HG03045 (cell line): Measurements from ENCODE around the gene LMO7.

Experiments
- ATAC-seq: cut with Tn5 transposase; IDR thresholded peaks from one replicate; pipeline ENCODE4 v1.9.1; 2021; ENCODE audit warnings: mild to moderate bottlenecking, moderate library complexity; ENCODE audit not compliant: unreplicated experiment

LMO7 gene

GRCh38 chr13:75876142-75877050 is 240.3 kb downstream of the LMO7 start:
- ATAC-seq = peak; percentile 96

DNA sequence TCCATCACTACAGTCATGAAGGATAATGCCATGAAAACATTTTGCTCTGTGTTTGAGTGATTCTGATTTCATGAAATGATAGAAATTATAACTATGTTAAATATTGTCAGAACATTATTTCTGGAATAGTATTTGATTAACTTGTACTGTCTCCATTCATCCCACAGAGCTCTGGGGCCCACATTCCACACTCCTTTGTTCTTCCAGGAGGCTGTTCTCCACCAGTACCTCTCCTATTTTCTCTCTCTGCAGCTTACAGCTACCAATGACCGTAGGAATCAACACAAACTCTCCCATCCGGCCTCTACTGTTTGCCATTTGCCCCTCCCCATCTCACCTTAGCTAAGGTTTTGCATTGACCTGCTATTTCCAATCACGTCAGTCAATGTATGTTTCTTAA is 240.9 kb downstream of the LMO7 start:
- ATAC-seq = no peak

- ATAC-seq = no peak
Observed at GRCh38 chr13:75879656-75880055, 243.5 kb downstream of the LMO7 start.

GRCh38 chr13:75881109-75881775 is 245.1 kb downstream of the LMO7 start:
- ATAC-seq = no peak

GRCh38 chr13:75882261-75882660 is 246.1 kb downstream of the LMO7 start:
- ATAC-seq = no peak

- no peak for ATAC-seq
Observed at GRCh38 chr13:75889427-75889826, 253.3 kb downstream of the LMO7 start.

DNA sequence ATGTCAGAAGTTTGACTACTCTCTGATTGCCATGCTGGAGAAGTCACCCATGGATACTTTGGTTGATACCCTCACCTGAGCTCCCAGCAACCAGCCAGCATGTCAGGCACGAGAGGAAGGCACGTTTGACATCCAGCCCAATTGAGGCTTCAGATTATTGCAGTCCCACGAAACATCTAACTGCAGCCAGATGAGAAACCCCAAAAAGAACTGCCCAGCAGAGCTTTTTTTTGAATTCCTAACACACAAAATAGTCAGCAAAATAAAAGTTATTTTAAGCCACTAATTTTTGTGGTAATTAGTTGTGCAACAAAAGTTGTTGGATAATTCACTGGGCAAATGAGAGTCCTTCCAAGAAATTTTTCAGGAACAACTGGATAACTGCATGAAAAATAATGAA is 259.0 kb downstream of the LMO7 start:
- ATAC-seq = no peak

GRCh38 chr13:75896271-75896670 is 260.1 kb downstream of the LMO7 start:
- ATAC-seq = no peak

GRCh38 chr13:75897386-75897785 is 261.3 kb downstream of the LMO7 start:
- ATAC-seq = no peak

GRCh38 chr13:75901501-75901900 is 265.4 kb downstream of the LMO7 start:
- ATAC-seq = no peak

DNA sequence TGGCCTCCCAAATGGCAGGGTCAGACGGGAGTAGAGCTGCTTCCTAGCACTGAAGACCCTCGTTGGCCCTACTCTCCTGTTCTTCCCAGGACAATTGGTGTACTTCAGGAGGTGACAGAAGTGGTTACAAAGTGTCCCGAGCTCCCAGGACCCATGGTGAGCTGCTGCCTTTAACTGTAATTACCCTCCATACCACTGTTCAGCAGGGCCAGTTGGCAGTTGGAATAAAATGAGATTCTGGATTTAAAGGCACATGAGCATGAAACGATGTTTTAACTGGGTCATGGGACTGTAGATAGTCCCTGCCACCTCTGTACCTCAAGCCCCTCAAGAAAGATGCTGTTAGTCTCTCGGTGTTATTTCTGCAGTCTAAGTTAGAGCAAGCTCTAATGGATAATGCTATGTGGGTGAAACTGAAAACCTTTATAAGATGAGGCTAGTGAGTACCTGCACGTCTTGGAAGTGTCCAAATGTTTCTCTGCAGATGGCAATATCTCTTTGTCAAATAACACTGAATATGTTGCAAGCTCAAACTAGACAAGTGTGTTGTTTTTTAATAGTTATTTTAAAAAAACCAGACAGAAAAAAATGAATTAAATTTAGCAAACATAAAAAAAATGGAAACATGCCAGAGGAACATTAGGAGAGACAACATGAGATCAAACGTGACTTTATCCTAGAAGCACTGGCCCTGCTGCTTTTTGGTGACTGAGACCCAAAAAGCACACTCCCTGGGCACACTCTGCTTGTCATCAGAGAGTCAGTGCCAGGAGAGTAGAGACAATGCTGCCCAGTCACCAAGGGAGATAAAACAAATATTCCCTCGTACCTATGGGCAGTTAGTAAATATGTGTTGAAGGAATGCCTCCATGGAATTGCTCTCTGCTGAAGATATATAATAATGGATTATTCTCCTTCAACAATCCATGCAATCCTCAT is 266.3 kb downstream of the LMO7 start:
- ATAC-seq = no peak

DNA sequence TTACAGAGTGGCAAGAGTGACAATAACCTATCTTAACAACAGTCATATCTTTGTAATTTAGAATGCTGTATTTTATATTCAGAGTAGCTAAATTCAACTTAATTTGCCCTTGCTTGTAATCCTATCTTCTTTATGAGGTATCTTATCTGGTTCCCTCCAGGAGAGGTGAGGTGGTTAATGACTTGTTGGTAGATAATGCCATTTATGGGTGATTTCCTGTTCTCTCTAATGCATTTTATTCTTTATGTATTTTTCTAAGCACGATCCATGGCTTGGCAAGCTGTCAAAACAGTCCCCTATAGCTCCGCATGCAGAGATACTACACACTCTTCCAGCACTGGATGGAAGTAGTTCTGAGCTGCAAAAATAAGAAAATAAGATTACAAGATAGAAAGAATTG is 267.9 kb downstream of the LMO7 start:
- ATAC-seq = no peak

DNA sequence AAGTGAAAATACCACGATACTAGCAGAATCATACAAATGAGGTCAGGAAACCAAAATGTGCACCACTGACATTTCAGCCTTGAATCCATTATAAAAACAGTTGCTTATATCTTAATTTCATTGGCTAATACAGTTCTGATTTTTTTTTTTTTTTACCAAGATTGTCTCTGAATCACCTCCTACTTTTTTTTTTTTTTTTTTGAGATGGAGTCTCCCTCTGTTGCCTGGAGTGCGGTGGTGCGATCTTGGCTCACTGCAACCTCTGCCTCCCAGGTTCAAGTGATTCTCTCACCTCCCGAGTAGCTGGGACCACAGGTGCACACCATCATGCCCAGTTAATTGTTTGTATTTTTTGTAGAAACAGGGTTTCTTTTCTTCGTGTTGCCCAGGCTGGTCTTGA is 270.2 kb downstream of the LMO7 start:
- ATAC-seq = no peak

DNA sequence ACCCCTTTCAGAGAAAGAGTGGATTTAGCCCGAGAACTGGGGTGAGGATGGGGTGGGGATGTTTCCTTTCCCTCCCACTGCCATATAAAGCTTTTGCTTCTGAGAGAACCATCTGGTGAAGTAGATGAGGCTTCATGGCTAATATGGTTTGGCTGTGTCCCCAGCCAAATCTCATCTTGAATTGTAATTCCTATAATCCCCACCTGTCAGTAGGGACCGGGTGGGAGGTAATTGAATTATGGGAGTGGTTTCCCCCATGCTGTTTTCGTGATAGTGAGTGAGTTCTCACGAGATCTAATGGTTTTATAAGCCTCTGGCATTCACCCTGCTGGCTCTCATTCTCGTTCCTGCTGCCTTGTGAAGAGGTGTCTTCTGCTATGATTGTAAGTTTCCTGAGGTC is 270.9 kb downstream of the LMO7 start:
- ATAC-seq = no peak

- no peak for ATAC-seq
Observed at GRCh38 chr13:75908141-75908540, 272.0 kb downstream of the LMO7 start.
